GM12878 (cell line): ENCODE data around the gene SRSF12. TPM values are rescaled to one million over a fixed set of nuclear protein-coding genes. Genes with fewer than 3 reads are reported as not detected.

Experiments
- ATAC-seq: fragments of 200-7000 bp; cut with Tn5 transposase; 3 replicates; pipeline ENCODE4 v1.9.1; 2020; ENCODE audit warnings: mild to moderate bottlenecking, moderate library complexity
- BruUV-seq: library from RNA; stranded (reverse); fragments of 400-500 nt; replicated peaks from 2 replicates; lab custom pipeline; 2021; lab: Mats Ljungman, UMichigan
- CTCF ChIA-PET: fragments of 300-600 bp; sonication (Branson Sonifier 250); formaldehyde crosslinking; extraction: SDS; loops from one replicate; lab custom pipeline; 2021; ENCODE audit warnings: inconsistent platforms; lab: Yijun Ruan, JAX
- POLR2A ChIA-PET: fragments of 350-600 bp; formaldehyde crosslinking; extraction: SDS; loops from one replicate; lab custom pipeline; 2021; ENCODE audit warnings: inconsistent platforms; lab: Charles Lee
- RAD21 ChIA-PET: fragments of 300-600 bp; sonication (Branson Sonifier 250); formaldehyde crosslinking; loops from one replicate; lab custom pipeline; 2023; ENCODE audit warnings: antibody characterized with exemption; ENCODE audit not compliant: unreplicated experiment; lab: Charles Lee
- SMC1A ChIA-PET: fragments of 300-600 bp; sonication (Branson Sonifier 250); formaldehyde crosslinking; loops from one replicate; lab custom pipeline; 2023; ENCODE audit not compliant: unreplicated experiment, uncharacterized antibody; lab: Charles Lee
- DNase-seq: peaks from one replicate; pipeline ENCODE4 v3.0.0-alpha.2; 2011; ENCODE audit warnings: low read depth, low spot score
- FAIRE-seq: peaks from 3 replicates; lab custom pipeline; 2011; peaks lifted over from hg19 to GRCh38; lab: Jason Lieb, UNC
- H2AFZ ChIP-seq: 2 replicates; pipeline ENCODE4 v1.6.0; 2011; ENCODE audit warnings: low read depth, low read length, control low read depth; ENCODE audit not compliant: control insufficient read depth
- H3K27ac ChIP-seq: 2 replicates; pipeline ENCODE4 v1.5.1; 2011; ENCODE audit warnings: control low read depth; ENCODE audit not compliant: control insufficient read depth, insufficient read depth
- H3K27me3 ChIP-seq, 2 experiments: replicated peaks in 1 of 2; 2 replicates each; pipeline versions ENCODE4 v1.6.0 to v1.6.1; 2011; ENCODE audit warnings: low read length in 1 of 2; ENCODE audit not compliant: control insufficient read depth in 2 of 2, insufficient read depth in 2 of 2
- H3K36me3 ChIP-seq, 2 experiments: 2 replicates each; pipeline ENCODE4 v1.5.1; 2011; ENCODE audit warnings: low read length in 1 of 2; ENCODE audit not compliant: control insufficient read depth in 2 of 2, insufficient read depth in 2 of 2
- H3K4me1 ChIP-seq: 2 replicates; pipeline ENCODE4 v1.6.1; 2011; ENCODE audit warnings: mild to moderate bottlenecking, low read length, moderate library complexity, mixed read lengths; ENCODE audit not compliant: control insufficient read depth, insufficient read depth
- H3K4me2 ChIP-seq: 2 replicates; pipeline ENCODE4 v1.6.0; 2011; ENCODE audit warnings: control low read depth; ENCODE audit not compliant: control insufficient read depth, insufficient read depth
- H3K4me3 ChIP-seq: fragments of 200-600 bp; sonication (generic); 2 replicates; pipeline ENCODE4 v1.5.1; 2016
- H3K79me2 ChIP-seq: 2 replicates; pipeline ENCODE4 v1.6.0; 2011; ENCODE audit warnings: low read length; ENCODE audit not compliant: control insufficient read depth, insufficient read depth
- H3K9ac ChIP-seq: 2 replicates; pipeline ENCODE4 v1.8.0; 2011; ENCODE audit warnings: low read length, control low read depth, mixed read lengths; ENCODE audit not compliant: control insufficient read depth, insufficient read depth
- H3K9me3 ChIP-seq: replicated peaks from 3 replicates; pipeline ENCODE4 v1.5.1; 2011; ENCODE audit warnings: mild to moderate bottlenecking, low read length; ENCODE audit not compliant: control insufficient read depth, insufficient read depth
- H4K20me1 ChIP-seq: 2 replicates; pipeline ENCODE4 v1.6.0; 2011; ENCODE audit not compliant: control insufficient read depth, insufficient read depth
- CBX5 ChIP-seq: sonication (generic); IDR thresholded peaks from 2 replicates; pipeline ENCODE4 v1.6.1; 2016; ENCODE audit warnings: low read depth, moderate library complexity, mild to moderate bottlenecking, inconsistent platforms
- EP300 ChIP-seq, 2 experiments: fragments of 150-350 bp in 1 of 2; IDR thresholded peaks; 2 replicates each; pipeline ENCODE4 v1.6.1; 2011 to 2012; ENCODE audit warnings: low read depth in 2 of 2, low read length in 2 of 2, borderline replicate concordance in 1 of 2, improper control_type of control experiment in 1 of 2, inconsistent platforms in 1 of 2; ENCODE audit not compliant: control insufficient read depth in 1 of 2
- IRF5 ChIP-seq: fragments of 450-650 bp; IDR thresholded peaks from 2 replicates; pipeline ENCODE4 v1.6.1; 2017; ENCODE audit warnings: borderline replicate concordance
- KAT2A ChIP-seq: conservative IDR thresholded peaks from 2 replicates; pipeline ENCODE4 v1.6.1; 2011; ENCODE audit warnings: low read depth, low read length; ENCODE audit not compliant: control insufficient read depth
- MEF2A ChIP-seq: IDR thresholded peaks from 2 replicates; pipeline ENCODE4 v1.6.1; 2011; ENCODE audit warnings: low read depth, mild to moderate bottlenecking, low read length, moderate library complexity; ENCODE audit not compliant: insufficient read depth
- NR2C1 ChIP-seq: fragments of 450-650 bp; IDR thresholded peaks from 2 replicates; pipeline ENCODE4 v1.6.1; 2017; ENCODE audit warnings: antibody characterized with exemption, mild to moderate bottlenecking, moderate library complexity
- PAX8 ChIP-seq: fragments of 450-650 bp; IDR thresholded peaks from 2 replicates; pipeline ENCODE4 v1.6.1; 2017; ENCODE audit warnings: mild to moderate bottlenecking, moderate library complexity
- PML ChIP-seq: IDR thresholded peaks from 2 replicates; pipeline ENCODE4 v1.6.1; 2012; ENCODE audit warnings: low read length, inconsistent platforms
- RB1 ChIP-seq: fragments of 450-650 bp; formaldehyde crosslinking; IDR thresholded peaks from 2 replicates; pipeline ENCODE4 v1.6.1; 2017; ENCODE audit warnings: mild to moderate bottlenecking, borderline replicate concordance
- REST ChIP-seq: IDR thresholded peaks from 2 replicates; pipeline ENCODE4 v1.6.1; 2012; ENCODE audit warnings: mild to moderate bottlenecking, low read depth, low read length
- SUPT20H ChIP-seq: IDR thresholded peaks from 2 replicates; pipeline ENCODE4 v1.6.1; 2011; ENCODE audit warnings: low read depth, mild to moderate bottlenecking, low read length, moderate library complexity, borderline replicate concordance; ENCODE audit not compliant: control insufficient read depth
- ZNF274 ChIP-seq: IDR thresholded peaks from one replicate; pipeline ENCODE4 v1.8.0; 2011; ENCODE audit not compliant: insufficient read length, insufficient read depth
- WGBS: methylation state at CpG from one replicate; pipeline ENCODE4 v1.1.6; 2016; ENCODE audit warnings: low lambda C conversion rate; ENCODE audit not compliant: insufficient replicate concordance, insufficient coverage; ENCODE audit errors: missing lambda C conversion rate; 5-methylcytosine and 5-hydroxymethylcytosine counted together
- in situ Hi-C: fragments of 300-500 bp; cut with MboI; formaldehyde crosslinking; loops from 9 replicates; pipeline ENCODE4 v1.14.3; 2018; ENCODE audit warnings: mixed read lengths
- intact Hi-C: fragments of 100-400 bp; cut with micrococcal nuclease; formaldehyde crosslinking; loops from one replicate; pipeline ENCODE4 v1.14.2; 2022; ENCODE audit not compliant: unreplicated experiment
- polyA plus RNA-seq, 11 experiments: library from polyadenylated mRNA; depleted of rRNA in 4 of 11; unstranded in 6 of 11; stranded (reverse) in 5 of 11; fragments of >200 nt; fragmentation: Nextera tagmentation in 4 of 11; fragmentation: Illumina TruSeq in 1 of 11; extraction: Ambion mirVana in 4 of 11; extraction: Trizol in 1 of 11; gene quantifications; 1 replicate in 1 of 11; 2 replicates in 10 of 11; pipeline versions ENCODE4 v1.2.1 to v1.2.3, GENCODE V29; 2011 to 2016; ENCODE audit warnings: inconsistent platforms in 2 of 11, missing spikeins in 2 of 11, low read depth in 1 of 11
- total RNA-seq, 4 experiments: library from RNA; depleted of rRNA in 3 of 4; stranded (reverse); fragments of >200 nt in 3 of 4; fragmentation: Illumina TruSeq in 1 of 4; extraction: Trizol in 1 of 4; gene quantifications; 2 replicates each; pipeline versions ENCODE4 v1.2.1 to v1.2.3, GENCODE V29; 2013 to 2021
- TF ChIP-seq, protein P1 (sequence below): IDR thresholded peaks from 2 replicates; pipeline ENCODE4 v1.6.1; 2011; ENCODE audit warnings: borderline replicate concordance, low read depth, mild to moderate bottlenecking, moderate library complexity, mixed read lengths, low read length; ENCODE audit not compliant: insufficient read depth; ENCODE audit errors: extremely low read length
- TF ChIP-seq, protein P2 (sequence below): IDR thresholded peaks from 2 replicates; pipeline ENCODE4 v1.6.1; 2011; ENCODE audit warnings: low read depth, low read length, improper control_type of control experiment, borderline replicate concordance

SRSF12 gene
- total and polyA plus RNA-seq, 10 of the 15 experiments (the other 5 are each of a cell fraction or from before 2014, with no cell fraction given) = 0.03 to 0.23 TPM; not detected in 8

- TF ChIP-seq IRF5 (no peak), NR2C1 (no peak), RB1 (no peak), KAT2A (no peak), EP300 (IDR thresholded peaks at IDR 0.05; ENCODE audit: borderline replicate concordance in 1 of 2, control insufficient read depth in 1 of 2, low read depth in 2 of 2, low read length in 2 of 2) (no peak), PML (no peak)
- TF ChIP-seq, protein P1, sequence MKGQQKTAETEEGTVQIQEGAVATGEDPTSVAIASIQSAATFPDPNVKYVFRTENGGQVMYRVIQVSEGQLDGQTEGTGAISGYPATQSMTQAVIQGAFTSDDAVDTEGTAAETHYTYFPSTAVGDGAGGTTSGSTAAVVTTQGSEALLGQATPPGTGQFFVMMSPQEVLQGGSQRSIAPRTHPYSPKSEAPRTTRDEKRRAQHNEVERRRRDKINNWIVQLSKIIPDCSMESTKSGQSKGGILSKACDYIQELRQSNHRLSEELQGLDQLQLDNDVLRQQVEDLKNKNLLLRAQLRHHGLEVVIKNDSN = no peak
- TF ChIP-seq, protein P2, sequence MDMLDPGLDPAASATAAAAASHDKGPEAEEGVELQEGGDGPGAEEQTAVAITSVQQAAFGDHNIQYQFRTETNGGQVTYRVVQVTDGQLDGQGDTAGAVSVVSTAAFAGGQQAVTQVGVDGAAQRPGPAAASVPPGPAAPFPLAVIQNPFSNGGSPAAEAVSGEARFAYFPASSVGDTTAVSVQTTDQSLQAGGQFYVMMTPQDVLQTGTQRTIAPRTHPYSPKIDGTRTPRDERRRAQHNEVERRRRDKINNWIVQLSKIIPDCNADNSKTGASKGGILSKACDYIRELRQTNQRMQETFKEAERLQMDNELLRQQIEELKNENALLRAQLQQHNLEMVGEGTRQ = no peak
- TF ChIP-seq, all 136 proteins: peak for 0
These were observed 16.9 kb upstream of the SRSF12 start (continued) for GRCh38 chr6:89134723-89135122.

DNA sequence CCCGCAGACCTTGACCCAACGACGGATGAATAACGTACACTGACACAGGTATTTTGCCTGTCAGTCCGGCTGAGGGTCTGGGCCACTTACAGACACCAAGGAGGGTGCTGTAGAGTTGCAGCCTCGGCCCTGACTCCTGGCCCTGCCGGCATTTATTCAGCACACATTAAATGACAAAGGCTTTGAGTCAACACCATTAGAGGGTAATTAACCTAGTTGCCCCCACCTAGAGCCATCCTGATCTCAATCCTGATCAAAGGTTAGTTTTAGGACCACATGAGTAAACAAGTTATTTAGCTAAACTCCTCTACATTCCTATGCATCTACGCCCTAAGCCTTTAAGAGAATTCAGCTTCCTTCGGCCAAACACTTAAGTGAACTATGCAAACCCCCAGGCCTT is 16.1 kb upstream of the SRSF12 start:
- Histone ChIP-seq H3K79me2 (no peaks in the 10 kb centered on the region), H3K27me3 (no peaks in the 10 kb centered on the region; a peak in 1 of 4 replicates), H3K4me3 (no peak overlapping the region), H4K20me1 (no peaks in the 10 kb centered on the region), H3K9ac (no peak overlapping the region), H2AFZ (no peak overlapping the region), H3K9me3 (no peaks in the 10 kb centered on the region; the same call in 2 of the 3 replicates), H3K4me2 (no peak overlapping the region), H3K27ac (no peak overlapping the region), H3K4me1 (no peaks in the 10 kb centered on the region), H3K36me3 (no peaks in the 10 kb centered on the region)
- CTCF ChIA-PET = interaction anchor here (0.9 to 1.9 kb wide), 4 partner anchors 10 to 108 kb away, joined by 3 to 5 read pairs (median 3); no protein-coding TSS in a partner anchor
- no peak for ATAC-seq
- intact Hi-C loops (no loop called here), in situ Hi-C loops (no loop called here)
- WGBS = 67% methylated on average over 9 of the region's 9 CpGs
- RAD21 ChIA-PET = interaction anchor here (0.5 to 1.2 kb wide), 2 partner anchors 8 to 221 kb away, joined by 3 to 4 read pairs; no protein-coding TSS in a partner anchor
- POLR2A ChIA-PET = no interaction called here
- SMC1A ChIA-PET = interaction anchor here (0.9 to 1.5 kb wide), 5 partner anchors 10 to 207 kb away, joined by 3 to 5 read pairs (median 3); partner anchors contain the start of gene PM20D2
- no peak for FAIRE-seq
- BruUV-seq = no TSS peak
- DNase-seq = no peak
- TF ChIP-seq MEF2A (no peak), PAX8 (no peak), SUPT20H (no peak), REST (no peak), ZNF274 (no peak), CBX5 (no peak)
